Measurements from ENCODE around the gene ARNT2.

Gene ARNT2

DNA sequence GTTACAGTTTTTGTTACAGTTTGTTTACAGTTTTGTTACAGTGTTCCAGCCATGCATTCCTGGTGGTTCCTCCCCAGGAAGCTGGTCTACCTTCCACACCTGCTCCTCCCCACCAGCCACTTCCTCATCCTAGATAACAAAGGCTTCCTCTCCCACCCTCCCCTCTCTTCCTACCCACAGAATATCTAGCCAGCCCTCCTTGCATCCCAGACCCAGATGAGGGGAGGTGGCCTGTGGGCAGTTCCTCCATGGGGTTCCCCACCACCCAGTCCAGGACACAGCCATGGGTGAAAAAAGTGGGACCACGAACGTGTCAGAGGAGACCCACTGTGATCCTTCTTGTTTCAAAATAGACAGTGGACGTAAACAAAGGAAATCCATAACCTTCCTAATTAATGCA is 168.2 kb downstream of the ARNT2 start:
- TF ChIP-seq MYC (IDR thresholded peaks at IDR 0.05; ENCODE audit: low read depth, low read length): no peak
- no peak for TF ChIP-seq POLR2A (IDR thresholded peaks at IDR 0.05; ENCODE audit: extremely low read depth, insufficient read length)
- no peak overlapping the region for H3K4me3 ChIP-seq (ENCODE audit: low read depth, low read length)
- no peak for DNase-seq (ENCODE audit: low read depth)

GRCh38 chr15:80573606-80574005 is 169.4 kb downstream of the ARNT2 start:
- TF ChIP-seq POLR2A (IDR thresholded peaks at IDR 0.05; ENCODE audit: extremely low read depth, insufficient read length): no peak
- no peak for TF ChIP-seq MAX (IDR thresholded peaks at IDR 0.05; ENCODE audit: low read depth, low read length)
- no peak for TF ChIP-seq MYC (IDR thresholded peaks at IDR 0.05; ENCODE audit: low read depth, low read length)
- TF ChIP-seq CTCF (IDR thresholded peaks at IDR 0.05; ENCODE audit: low read depth, low read length): no peak
- DNase-seq (ENCODE audit: low read depth): no peak
- no peak overlapping the region for H3K4me3 ChIP-seq (ENCODE audit: low read depth, low read length)

DNA sequence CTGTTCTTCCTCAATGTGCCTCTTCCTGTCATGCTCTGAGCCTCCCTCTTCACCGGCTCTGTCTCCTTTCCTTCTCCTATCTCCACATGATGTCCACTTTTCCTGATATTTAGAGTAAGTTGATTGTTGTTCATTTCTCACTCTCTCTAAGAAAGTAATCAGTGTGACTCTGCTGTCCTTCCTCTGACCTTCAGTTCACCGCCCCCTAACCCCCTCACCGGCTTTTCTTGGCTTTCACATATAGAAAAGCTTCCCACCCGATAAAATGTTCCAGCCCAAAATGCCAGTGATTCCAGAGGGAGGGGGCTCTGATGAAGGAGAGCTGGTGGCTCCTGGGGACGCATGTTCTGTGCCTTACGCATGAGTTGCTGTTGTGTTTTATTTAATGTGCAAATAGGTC is 170.4 kb downstream of the ARNT2 start:
- DNase-seq (ENCODE audit: low read depth): no peak
- TF ChIP-seq MAX (IDR thresholded peaks at IDR 0.05; ENCODE audit: low read depth, low read length) (no peak), POLR2A (IDR thresholded peaks at IDR 0.05; ENCODE audit: extremely low read depth, insufficient read length) (no peak), CTCF (IDR thresholded peaks at IDR 0.05; ENCODE audit: low read depth, low read length) (no peak), MYC (IDR thresholded peaks at IDR 0.05; ENCODE audit: low read depth, low read length) (no peak)
- H3K4me3 ChIP-seq (ENCODE audit: low read depth, low read length): no peak overlapping the region

GRCh38 chr15:80576519-80577090 is 172.4 kb downstream of the ARNT2 start:
- H3K4me3 ChIP-seq (ENCODE audit: low read depth, low read length): no peak overlapping the region
- DNase-seq (ENCODE audit: low read depth): no peak
- TF ChIP-seq MYC (IDR thresholded peaks at IDR 0.05; ENCODE audit: low read depth, low read length) (no peak), MAX (IDR thresholded peaks at IDR 0.05; ENCODE audit: low read depth, low read length) (no peak), POLR2A (IDR thresholded peaks at IDR 0.05; ENCODE audit: extremely low read depth, insufficient read length) (no peak), CTCF (IDR thresholded peaks at IDR 0.05; ENCODE audit: low read depth, low read length) (no peak)

- H3K4me3 ChIP-seq (ENCODE audit: low read depth, low read length): no peak overlapping the region
- TF ChIP-seq CTCF (IDR thresholded peaks at IDR 0.05; ENCODE audit: low read depth, low read length) (no peak), MYC (IDR thresholded peaks at IDR 0.05; ENCODE audit: low read depth, low read length) (no peak), MAX (IDR thresholded peaks at IDR 0.05; ENCODE audit: low read depth, low read length) (no peak), POLR2A (IDR thresholded peaks at IDR 0.05; ENCODE audit: extremely low read depth, insufficient read length) (no peak)
- DNase-seq (ENCODE audit: low read depth): no peak
Observed at GRCh38 chr15:80577552-80578205, 173.5 kb downstream of the ARNT2 start.

DNA sequence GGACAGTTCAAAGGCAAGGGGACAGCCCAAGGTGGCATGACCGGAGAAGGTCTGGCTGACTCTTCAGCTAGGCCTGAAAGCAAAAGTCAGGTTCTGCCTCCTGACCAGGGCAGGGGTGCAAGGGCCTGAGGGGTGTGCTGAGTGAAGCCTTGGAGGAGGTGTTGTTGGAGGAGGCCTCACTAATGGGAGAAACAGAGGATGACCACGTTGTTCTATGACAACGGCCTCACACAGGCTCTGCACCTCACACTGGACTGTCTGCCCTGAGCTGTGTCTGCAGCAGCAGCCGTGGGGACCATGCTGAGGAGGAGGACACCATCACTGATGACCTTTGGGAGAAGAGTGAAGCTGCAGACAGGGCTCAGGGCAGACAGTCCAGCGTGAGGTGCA is 174.0 kb downstream of the ARNT2 start:
- no peak overlapping the region for H3K4me3 ChIP-seq (ENCODE audit: low read depth, low read length)
- TF ChIP-seq POLR2A (IDR thresholded peaks at IDR 0.05; ENCODE audit: extremely low read depth, insufficient read length): no peak
- no peak for TF ChIP-seq MAX (IDR thresholded peaks at IDR 0.05; ENCODE audit: low read depth, low read length)
- no peak for TF ChIP-seq CTCF (IDR thresholded peaks at IDR 0.05; ENCODE audit: low read depth, low read length)
- no peak for TF ChIP-seq MYC (IDR thresholded peaks at IDR 0.05; ENCODE audit: low read depth, low read length)
- no peak for DNase-seq (ENCODE audit: low read depth)

All from NB4 (cell line).